HTERT RPE-1 (cell line): ENCODE data around the gene JAG2.

Source experiments
- in situ Hi-C: fragments of 300-500 bp; cut with MboI; formaldehyde crosslinking; loops from 4 replicates; pipeline ENCODE4 v1.14.3; 2020; ENCODE audit warnings: low sequenced_read_pairs

Gene JAG2

DNA sequence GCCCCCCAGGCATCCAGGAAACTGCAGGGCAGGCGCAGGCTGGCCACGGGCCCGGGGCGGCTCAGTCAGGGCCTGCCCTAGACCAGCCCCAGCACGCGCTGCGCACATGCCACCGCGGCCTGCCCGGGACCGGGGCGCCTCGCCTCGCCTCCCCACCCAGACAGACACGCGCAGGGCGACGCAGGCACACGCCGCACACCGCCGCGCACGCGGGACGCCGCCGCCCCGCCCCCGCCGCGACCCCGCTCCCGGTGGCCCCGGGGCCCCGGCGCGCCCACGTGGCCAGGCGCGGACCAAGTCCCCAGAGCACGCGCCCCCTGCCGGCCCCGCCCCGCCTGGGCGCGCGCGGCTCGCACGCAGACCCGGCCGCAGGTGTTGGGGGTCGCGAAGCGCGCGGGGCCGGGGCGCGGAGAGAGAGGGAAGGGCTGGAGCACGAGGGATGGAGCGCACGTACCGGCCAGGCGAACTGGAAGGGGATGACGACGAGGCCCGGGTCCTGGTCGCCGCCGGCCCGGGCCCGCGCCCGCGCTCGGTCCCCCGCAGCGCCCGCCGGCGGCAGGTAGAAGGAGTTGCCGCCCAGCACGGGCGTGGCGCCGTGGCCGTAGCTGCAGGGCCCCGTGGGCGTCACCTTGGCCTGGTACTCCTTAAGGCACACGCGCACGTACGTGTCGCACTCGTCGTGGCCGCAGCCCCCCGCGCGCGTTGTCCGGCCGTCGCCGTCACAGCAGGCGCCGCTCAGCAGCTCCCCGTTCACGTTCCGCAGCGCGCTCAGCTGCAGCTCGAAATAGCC, 1.1 kb downstream of the JAG2 start:
- in situ Hi-C loops = no loop called here

- in situ Hi-C loops = no loop called here
Observed at GRCh38 chr14:105166571-105167302, 1.8 kb downstream of the JAG2 start.

- in situ Hi-C loops = no loop called here
Observed at GRCh38 chr14:105165761-105166485, 2.7 kb downstream of the JAG2 start.

DNA sequence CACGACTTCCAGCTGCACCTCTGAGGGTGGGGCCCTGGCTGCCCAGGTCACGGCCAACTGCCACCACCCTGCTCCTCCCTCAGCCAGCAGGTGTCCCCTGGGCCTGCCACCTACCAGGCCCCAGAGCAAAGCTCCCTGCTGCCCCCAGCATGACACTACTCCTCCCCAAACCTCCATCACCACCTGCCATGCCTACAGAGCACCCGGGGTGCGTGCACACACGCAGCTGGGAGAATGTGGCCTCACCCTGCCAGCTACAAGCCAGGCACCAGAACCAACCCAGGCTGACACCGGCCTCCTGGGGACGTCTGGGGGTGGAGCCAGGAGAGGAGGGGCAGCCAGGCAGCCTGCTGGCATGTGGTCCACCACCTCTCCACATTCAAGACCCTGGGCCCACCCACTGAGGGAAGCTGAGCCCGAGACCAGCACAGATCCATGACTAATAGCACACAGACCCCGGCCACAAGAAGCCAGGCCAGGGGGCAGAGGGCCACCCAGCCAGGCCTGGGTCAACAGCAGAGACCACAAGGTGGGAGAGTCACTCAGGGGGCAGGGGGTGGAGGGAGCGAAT, 3.4 kb downstream of the JAG2 start:
- in situ Hi-C loops = no loop called here

- in situ Hi-C loops = no loop called here
Observed at GRCh38 chr14:105163040-105163742, 5.4 kb downstream of the JAG2 start.

DNA sequence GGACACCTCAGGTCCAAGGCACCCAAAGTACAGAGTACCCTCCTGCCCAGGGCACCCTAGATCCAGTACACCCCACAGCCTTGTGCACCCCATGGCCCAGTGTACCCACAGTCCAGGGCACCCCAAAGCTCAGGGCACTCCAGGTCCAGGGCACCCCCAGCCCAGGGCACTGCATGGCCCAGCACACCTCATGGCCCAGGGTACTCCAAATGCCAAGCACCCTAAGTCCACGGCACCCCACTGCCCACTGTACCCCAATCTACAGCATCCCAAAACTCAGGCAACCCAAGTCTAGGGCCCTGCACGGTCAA, 6.0 kb downstream of the JAG2 start:
- in situ Hi-C loops = no loop called here

DNA sequence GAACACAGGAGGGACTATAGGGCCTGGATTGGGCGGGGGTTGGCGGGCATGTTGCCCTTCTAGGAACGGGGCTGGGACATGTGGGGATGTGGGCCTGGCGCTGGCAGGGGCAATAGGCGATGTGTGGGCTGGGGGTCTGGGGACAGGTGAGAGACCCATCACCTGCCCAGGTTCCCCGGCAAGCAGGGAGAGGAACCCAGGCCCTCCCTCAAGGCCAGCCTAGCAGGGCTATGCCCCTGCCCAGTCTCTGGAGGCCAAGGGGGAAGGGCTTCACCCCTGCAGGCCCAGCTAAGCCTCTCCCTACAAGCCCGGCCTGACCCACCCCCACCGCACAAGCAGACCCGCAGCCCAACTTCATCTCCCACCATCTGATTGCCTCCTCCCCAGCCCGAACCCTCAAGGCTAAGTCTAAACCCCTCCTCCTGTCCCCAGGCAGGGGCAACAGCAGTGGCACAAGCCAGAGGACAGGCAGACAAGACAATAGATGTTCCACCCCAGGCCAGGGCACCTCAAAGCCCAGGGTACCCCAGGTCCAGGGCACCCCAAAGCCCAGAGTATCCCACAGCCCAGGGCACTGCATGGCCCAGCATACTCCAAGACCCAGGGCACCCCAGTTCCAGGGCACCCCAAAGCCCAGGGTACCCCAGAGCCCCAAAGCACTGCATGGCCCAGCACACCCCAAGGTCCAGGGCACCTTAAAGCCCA, 6.5 kb downstream of the JAG2 start:
- in situ Hi-C loops = no loop called here

GRCh38 chr14:105161309-105161708, 7.3 kb downstream of the JAG2 start:
- in situ Hi-C loops = no loop called here

DNA sequence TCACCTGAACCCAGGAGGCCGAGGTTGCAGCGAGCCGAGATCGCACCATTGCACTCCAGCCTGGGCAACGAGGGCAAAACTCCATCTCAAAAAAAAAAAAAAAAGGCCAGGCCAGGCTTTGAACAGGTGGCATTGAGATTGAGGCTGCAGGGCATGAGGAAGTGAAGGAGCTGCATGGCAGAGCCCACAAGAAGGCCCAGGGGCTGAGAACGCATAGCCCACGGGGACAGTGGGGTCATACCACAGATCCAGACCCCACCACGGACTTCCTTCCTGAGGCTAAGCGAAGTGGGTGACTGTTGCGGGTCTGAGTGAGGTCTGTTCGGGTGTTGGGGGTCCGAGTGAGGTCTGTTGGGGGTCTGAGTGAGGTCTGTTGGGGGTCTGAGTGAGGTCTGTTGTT, 7.8 kb downstream of the JAG2 start:
- in situ Hi-C loops = no loop called here

GRCh38 chr14:105159344-105159743, 9.2 kb downstream of the JAG2 start:
- in situ Hi-C loops = no loop called here

DNA sequence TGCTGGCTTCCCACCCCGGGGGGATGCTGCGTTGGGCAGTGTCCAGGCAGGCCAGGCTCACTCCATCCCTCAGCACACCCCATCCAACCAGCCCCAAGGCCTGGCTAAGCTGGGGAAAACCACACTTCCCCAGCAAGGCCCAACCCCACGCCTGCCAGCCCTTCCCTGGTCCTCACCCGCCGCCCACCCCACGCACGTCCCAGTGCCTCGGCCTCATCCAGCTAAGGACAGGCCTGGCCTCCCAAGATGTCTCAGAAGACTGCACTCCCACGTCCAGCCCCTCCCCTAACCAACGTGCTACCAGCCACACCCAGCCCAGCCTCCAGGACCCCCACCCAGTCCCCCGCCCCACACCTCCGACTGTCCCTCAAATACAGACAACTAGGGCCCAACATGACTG, 9.8 kb downstream of the JAG2 start:
- in situ Hi-C loops = no loop called here

GRCh38 chr14:105157872-105158271, 10.7 kb downstream of the JAG2 start:
- in situ Hi-C loops = no loop called here

GRCh38 chr14:105156414-105157375, 11.9 kb downstream of the JAG2 start:
- in situ Hi-C loops = no loop called here

DNA sequence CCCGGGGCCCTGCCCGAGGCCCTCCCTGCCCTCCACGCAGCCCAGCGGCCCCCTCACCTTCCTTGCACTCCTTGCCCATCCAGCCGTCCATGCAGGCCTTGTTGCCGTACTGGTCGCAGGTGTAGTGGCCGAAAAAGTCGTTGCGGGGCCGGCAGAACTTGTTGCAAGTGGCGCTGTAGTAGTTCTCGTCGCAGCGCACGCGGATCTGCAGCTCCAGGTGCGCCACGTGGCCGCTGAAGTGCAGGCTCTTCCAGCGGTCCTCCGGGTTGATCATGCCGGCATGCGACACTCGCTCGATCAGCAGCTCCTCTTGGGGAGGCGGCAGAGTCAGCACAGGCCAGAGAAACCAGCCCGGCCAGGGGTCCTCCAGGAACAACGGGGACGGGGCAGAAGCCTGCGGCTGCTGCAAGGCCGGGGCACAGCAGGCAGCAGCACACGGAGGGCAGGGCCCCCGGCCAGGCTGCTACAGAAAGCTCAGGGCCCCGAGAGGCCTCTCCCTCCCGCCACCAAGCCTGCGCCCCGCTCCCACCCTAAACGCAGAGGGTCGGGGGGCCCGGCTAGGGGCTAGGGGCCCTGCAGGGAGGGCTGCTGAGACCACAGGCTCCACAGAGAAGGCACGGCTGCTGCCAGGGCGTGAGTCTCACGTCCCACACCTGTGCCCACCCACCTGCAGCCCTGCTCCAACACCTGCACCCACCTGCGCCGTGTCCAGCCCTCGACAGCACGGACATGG, 12.7 kb downstream of the JAG2 start:
- in situ Hi-C loops = no loop called here

GRCh38 chr14:105155071-105155651, 13.4 kb downstream of the JAG2 start:
- in situ Hi-C loops = no loop called here

DNA sequence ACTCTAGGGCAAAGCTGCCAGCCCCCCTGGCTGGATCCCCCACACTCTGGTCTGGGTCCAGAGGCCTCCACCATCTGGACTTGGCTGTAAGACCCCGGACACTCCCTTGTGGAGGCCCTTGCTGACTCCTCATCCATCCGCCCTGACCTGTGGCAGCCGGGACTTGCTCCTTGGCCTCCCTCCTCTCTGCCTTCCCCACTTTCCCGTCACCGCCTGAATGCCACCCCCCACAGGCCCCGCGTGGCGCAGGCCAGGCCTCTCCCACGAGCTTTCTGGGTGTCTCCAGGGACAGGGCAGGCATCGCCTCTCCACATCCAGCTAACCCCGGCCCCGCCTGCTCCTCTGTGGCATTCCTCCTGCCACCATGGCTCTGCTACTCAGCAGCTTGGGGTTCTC, 14.1 kb downstream of the JAG2 start:
- in situ Hi-C loops = no loop called here

DNA sequence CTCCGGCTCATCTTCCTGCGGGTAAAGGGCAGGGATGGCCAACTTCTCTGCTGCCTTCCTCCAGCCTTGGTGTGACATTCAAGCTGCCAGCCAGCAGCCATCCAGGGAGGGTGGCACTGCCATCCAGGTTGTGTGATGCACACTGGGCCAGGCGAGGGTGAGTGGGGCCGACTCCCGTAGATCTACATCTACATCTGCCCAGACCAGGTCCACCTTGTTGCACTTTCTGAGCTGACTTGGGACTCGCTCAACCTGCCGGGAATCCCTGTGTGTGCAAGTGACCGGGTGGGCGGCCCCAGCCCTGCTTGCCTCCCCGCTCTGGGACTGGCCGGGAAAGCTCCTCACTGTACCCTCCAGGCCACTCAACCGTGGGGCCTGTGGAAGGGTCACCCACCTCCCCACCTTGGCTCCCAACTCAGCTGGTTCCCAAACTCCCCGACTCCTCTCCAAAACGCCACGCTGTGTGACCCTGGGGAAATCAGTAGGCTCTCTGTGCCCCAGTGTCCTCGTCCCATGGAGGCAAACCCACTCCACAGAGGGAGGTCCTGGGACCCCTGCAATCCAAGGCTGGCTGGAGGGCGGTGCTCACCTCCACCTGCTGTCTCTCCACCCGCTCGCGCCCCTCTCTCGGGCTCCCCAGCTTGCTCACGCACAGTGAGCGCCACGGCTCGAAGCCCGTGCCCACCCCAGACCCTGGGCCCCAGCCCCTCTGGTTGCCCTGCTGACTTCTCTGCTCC, 14.7 kb downstream of the JAG2 start:
- in situ Hi-C loops = no loop called here

GRCh38 chr14:105153331-105153731, 15.2 kb downstream of the JAG2 start:
- in situ Hi-C loops = no loop called here
